GM19328 (cell line): Measurements from ENCODE around the gene ATMIN.

ENCODE experiments used
- ATAC-seq: cut with Tn5 transposase; IDR thresholded peaks from one replicate; pipeline ENCODE4 v1.9.1; 2021; ENCODE audit warnings: mild to moderate bottlenecking, moderate library complexity; ENCODE audit not compliant: unreplicated experiment

Gene ATMIN

DNA sequence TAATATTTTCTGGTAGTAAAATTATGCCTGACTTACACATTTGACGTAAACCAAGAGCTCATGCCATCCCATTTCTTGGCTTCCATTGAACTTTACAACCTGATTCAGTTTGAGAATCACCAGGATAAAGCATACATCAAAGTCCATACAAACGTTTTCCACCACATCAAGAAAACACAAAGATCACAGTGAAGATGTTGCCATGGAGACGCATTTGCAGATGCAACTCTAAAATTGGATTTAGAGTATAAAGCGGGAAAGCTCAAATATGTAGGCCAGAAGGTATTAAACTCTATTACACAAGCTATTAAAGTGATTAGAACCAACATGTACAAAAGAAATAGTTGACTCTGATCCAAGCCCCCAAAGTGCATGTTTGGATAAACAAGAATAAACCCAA lies 31.0 kb downstream of the ATMIN start:
- ATAC-seq, result no peak

DNA sequence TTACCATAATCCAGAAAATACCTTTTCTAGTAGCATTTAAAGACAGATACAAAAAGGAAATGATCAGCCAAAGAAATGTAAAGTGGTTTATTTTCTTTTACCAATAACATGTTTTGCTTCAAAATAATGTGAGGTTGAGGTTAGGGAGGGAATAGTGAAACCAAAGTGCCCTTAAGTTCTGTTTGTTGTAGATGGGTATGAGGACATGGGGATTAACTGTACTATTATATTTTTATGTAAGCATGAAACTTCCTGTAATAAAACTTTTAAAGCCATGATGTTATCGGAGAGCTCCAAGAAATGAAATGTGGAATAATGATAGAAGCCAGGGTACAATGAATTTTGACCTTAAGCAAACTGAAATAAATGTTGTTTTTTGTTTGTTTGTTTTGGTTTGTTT lies 31.5 kb downstream of the ATMIN start:
- no peak for ATAC-seq

DNA sequence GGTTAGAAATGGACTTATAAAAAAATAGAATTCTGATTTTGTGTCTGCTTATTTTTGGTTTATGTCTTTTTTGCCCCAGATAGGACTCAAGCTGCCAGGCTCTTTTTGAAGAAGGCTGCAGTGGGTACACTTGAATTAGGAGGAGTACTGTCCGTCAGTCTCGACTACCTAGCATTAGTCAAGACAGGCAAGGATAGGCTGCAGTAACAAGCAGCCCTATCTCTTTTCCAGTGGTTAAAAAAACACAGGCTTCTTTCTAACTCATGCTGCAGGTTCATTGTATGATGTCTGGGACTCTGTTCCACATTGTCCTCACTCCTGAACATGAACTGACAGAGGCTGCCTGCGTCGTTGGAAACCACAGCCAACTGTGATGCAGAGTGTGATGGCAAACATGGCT lies 33.4 kb downstream of the ATMIN start:
- no peak for ATAC-seq

DNA sequence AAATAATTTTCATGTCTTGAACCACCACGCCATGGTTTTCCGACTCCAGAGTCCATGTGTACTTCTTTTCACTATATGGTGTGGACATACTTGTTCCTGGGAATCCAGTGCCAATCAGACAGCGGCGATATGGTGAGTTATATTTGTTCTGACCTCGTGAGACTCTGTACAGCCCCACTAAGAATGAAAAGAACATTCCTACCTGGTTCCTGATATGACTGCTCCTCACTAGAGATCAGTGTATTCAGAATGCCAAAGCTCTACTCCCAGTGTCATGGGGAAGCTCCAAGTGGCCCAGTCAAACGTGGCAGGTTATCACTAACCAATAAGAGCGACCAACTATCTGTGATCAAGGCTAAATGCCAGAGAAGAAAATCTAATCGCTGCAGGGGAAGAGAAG lies 35.3 kb downstream of the ATMIN start:
- ATAC-seq, result no peak

DNA sequence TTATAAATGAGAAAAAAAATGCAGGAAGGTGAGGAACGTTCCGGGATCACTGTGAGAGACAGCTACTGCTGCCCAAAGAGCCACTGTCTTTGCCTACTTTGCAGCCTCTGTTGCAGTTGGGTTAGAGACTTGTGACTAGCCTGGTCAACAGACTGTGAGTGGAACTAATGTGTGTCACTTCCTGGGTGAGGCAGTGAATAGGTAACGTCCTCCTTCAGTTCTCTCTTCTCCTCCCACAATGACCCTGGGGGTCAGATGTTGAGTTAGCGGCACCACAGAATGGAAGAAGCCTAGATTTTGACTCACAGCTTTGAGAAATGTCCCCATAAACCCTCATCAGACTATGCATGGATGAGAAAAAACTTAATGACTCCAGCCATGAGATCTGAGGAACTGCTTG lies 36.2 kb downstream of the ATMIN start:
- no peak for ATAC-seq

DNA sequence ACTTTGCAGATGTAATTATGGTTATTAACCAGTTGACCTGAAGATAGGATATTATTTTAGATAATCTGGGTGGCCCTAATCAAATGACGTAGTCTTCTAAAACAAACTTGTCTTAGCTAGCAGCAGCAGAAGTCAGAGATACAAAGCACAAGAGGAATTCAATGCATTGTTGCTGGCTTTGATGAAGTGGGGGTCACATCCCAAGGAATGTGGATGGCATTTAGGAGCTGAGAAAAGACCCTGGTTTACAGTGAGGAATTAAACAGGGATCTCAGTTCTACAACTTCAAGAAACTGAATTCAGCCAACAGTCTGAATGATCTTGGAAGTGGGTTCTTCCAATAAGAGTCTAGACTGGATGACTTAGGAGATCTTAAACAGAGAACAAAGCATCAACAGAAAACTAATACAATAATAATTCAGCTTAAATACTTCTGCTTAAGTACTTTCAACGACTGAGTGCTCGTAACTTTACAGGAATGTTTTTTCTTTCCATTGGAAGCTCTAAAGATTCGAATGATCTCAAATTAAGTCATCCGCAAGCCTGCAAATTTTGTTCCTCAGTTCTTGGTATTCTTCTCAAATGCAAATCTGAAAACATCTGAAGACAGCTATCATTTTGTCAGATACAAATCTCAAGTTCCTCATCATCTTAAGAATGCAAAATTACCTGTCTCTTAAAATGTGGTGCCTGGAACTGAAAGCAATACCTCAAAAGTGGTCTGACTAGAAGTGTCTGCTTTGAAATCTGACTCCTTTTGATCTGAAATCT lies 38.1 kb downstream of the ATMIN start:
- no peak for ATAC-seq

DNA sequence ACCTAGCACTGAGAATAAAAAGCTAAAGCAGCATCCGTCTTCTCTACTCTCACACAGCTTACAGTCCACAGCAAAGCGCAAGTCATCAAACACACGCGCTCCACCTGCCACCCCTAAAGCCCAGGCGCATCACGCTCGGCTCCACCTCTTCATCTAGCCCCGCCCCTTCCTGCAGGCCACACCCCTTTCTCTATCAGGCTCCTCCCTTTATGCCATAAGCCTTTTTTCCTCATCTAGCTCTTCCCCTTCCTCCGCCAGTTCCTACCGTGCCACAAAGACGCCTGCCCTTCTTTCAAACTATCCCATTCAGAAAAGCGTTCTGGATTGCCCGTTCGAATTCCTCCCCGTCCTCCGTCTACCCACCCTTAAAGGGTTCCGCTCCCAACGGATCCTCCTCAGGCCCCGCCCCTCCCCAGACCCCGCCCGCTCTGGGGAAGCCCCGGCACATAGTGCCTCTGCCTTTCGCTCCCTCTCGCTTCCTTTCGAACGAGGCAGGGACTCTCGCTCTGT lies 41.0 kb downstream of the ATMIN start:
- peak; percentile 83 for ATAC-seq

DNA sequence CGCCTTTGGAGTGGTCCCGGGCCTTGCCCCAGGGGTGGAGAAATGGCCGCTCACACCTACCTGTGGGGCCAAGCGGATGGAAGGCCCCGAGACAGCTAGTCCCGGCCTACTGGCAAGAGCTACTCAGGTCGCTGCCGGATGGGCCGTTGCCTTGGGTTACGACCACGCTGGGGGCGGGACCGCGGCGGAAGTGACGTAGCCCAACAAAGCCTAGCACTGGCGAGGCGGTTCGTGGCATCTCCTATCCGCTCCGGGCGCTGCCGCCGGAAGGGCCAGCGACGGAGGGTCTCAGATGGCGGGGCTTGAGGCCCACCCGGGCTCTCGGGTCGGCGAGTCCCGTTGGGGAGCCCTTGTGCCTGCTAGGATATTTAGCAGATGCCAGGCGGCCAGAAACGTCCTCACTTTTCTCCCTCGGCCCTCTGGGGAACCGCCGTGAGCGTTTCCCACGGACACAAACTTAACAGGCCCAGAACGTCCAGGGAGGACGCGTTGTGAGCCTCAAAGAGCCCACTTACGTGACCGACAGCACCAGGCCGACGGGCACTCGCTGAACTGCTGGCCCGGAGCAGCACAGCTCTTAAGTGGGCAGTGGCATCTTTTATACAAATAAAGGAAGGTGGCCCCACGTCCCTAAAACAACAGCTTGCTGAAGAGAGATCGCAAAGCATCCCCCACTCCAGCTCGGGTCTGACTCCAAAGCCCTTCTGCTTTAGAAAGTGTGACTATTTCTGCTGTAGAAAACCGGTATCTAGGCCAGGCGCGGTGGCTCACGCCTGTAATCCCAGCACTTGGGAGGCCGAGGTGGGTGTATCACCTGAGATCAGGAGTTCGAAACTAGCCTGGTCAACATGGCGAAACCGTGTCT lies 41.7 kb downstream of the ATMIN start, which contains the start of gene C16orf46:
TSS of gene C16orf46 (minus strand) at position 163 of the 865 bp plus-strand sequence. CDS start 13,283 bp downstream, outside the sequence.
- peak; percentile 98 for ATAC-seq

DNA sequence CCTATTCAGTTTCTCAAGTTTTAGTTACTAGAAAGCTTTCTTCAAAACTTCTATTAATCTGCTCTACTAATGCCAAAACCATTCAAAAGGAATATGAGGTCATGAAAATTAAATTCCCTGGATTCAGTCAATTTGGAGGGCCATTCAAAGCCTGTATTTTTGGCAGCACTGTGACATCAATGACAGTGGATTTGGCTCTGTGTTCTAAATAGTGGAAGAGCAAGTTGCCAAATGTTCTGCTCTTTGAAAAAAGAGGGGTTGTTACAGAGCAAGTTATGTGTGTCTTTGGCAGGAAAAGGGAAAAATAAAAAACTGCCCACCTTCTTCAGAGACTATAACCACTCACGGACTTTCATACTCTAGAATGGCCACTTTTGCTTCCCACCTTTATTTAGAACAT lies 44.6 kb downstream of the ATMIN start:
- no peak for ATAC-seq

DNA sequence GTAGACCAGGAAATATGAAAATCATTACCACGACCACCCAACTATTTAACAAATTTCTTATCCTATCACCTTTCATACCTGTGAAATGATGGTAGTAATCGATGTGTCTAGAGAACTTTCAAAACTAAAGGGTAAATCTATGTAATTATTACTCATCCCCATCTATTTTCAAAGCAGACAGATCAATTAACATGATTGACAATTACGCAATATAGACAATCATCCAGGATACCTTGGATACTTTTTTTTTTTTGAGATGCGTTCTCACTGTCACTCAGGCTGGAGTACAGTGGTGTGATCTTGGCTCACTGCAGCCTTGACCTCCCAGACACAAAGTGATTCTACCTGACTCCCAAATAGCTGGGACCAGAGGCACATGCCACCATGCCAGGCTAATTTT lies 45.4 kb downstream of the ATMIN start:
- no peak for ATAC-seq

DNA sequence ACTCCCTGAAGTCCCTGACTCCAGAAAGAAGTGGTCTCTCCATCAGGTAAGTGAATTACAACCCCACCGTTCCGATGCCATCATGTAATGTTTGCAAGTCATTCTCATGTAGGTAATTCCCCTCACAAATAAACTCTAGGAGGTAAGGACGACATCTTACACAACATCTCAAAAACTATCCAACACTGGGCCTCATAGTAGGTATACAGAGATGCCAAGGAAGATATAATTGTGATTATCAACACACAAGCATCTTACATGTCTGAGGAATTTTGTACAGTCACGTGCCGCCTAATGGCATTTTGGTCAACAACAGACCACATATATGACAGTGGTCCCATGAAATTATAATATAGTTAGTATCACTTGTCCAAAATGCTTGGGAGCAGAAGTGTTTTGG lies 53.2 kb downstream of the ATMIN start:
- no peak for ATAC-seq

DNA sequence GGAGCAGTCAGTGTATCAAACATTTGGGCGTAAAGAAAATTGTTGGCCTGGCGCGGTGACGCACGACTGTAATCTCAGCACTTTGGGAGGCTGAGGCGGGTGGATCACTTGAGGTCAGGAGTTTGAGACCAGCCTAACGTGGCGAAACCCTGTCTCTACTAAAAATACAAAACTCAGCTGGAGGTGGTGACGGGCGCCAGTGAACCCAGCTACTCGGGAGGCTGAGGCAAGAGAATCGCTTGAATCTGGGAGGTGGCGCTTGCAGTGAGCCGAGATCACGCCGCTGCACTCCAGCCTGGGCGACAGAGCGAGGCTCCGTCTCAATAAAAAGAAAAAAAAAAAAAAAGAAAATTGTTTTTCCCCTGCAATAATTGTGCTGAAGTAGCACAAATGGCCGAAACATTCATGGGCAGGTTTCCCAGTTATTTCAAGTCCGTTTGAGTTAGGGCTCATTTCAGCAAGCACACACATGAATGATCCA lies 59.2 kb downstream of the ATMIN start:
- ATAC-seq, result no peak

DNA sequence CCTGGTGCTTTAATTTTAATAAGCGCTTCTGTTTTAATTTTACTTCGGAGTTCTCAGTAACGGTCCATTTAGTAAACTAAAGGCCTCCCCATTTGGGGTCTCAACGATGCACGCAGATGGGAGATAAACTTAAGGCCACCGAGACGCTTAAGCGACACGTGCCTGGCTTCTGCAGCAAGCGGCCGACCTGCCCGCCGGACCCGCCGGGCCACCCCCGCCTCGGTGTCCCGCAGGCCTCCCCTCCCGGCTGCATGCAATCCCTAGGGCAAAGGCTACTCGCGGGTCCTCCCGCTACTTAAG lies 60.0 kb downstream of the ATMIN start:
- ATAC-seq, result peak; percentile 9

DNA sequence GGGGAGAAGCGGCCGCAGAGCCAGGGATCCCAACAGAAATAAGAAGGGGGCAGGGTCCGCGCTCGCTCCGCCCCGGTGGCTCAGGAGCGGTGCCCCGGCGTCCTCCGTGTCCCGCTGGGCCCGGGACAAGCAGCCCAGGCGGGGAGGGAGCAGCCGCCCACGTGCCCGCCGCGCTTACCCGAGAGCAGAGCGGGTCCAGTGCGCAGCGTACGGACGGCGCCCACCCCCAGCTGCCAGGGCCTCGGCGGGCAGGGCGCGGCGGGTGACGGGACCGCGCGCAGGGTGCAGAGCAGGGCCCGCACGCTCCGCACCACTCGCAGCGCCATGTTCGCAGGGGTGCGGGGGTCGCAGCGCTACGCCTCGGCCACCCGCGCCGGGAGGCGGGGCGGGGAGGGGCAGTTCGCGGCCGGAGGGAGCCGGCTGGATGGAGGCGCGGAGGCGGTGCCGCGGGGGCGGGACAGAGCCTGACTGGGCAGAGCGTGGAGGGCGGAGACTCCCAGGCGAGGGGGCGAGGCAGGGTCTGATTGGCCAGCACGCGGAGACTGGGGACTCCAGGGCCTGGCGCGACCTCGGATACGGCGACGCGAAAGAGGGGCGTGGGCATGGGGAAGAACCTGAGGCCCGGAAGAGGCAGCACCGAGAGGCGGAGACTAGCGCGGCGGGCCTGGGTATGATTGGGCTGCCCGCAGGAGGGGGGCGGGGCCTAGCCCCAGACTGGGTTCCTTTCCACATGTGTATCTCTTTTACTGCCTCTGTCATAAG lies 60.5 kb downstream of the ATMIN start, which contains the start of gene GCSH:
TSS of gene GCSH (minus strand) at position 443 of the 762 bp plus-strand sequence. CDS start at position 326, 117 bp downstream.
- peak; percentile 99 for ATAC-seq

DNA sequence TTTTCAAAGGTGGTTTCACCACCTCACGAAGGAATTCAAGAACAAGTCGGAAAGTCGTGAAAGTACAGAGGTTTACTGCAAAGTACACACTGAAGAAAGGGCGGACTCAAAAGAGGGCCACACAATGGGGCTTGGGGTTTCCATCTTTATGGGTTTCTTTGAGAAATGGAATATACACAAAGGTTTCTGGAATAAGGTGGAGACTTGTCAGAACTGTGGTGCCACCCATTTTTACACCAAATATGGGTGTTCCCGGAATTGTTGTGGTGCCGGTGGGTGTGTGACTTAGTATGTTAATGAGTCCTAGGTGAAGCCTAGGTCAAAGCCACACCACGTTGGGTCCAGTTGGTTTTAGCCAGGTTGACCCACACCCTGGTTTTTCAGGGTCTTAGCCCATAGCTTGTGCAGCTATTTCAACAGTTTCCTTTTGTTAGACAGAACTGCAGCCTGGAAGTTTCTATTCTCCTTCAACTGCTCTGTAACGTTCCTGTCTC lies 61.1 kb downstream of the ATMIN start:
- ATAC-seq, result no peak
